Central memory CD8-positive, alpha-beta T cell (primary cell): Measurements from ENCODE around the gene TNPO1.

Source experiments
- ATAC-seq: fragments of 150-1000 bp; cut with Tn5 transposase; replicated peaks from 2 replicates; pipeline ENCODE4 v1.10.0; 2022; ENCODE audit warnings: mild to moderate bottlenecking, moderate FRiP score, moderate number of reproducible peaks; ENCODE audit not compliant: poor library complexity, severe bottlenecking; ENCODE audit errors: extremely low read depth
- DNase-seq, 2 donors: peaks; one replicate each; pipeline ENCODE4 v3.0.0; 2021; ENCODE audit warnings: low spot score in 2 of 2
- H3K27ac Mint-ChIP-seq: one replicate; pipeline ENCODE4 v1.8.0; 2022; ENCODE audit warnings: low read depth, mild to moderate bottlenecking, moderate library complexity, mixed read lengths
- H3K27me3 Mint-ChIP-seq: one replicate; pipeline ENCODE4 v1.8.0; 2022; ENCODE audit warnings: mixed read lengths
- H3K36me3 Mint-ChIP-seq: one replicate; pipeline ENCODE4 v1.8.0; 2022; ENCODE audit warnings: mild to moderate bottlenecking, moderate library complexity, mixed read lengths; ENCODE audit not compliant: insufficient read depth
- H3K4me1 Mint-ChIP-seq: one replicate; pipeline ENCODE4 v1.8.0; 2022; ENCODE audit warnings: mixed read lengths
- H3K4me3 Mint-ChIP-seq: one replicate; pipeline ENCODE4 v1.8.0; 2022; ENCODE audit warnings: mild to moderate bottlenecking, moderate library complexity, mixed read lengths
- H3K9me3 Mint-ChIP-seq: one replicate; pipeline ENCODE4 v1.8.0; 2022; ENCODE audit warnings: mixed read lengths

The TNPO1 gene

GRCh38 chr5:72878854-72879253 lies 62.4 kb downstream of the TNPO1 start:
- DNase-seq (no peak), ATAC-seq (no peak)
- Mint-ChIP-seq H3K27me3 (no peaks in the 10 kb centered on the region), H3K27ac (no peak overlapping the region), H3K9me3 (no peaks in the 10 kb centered on the region), H3K4me3 (no peak overlapping the region), H3K4me1 (peaks cover 23% of the 10 kb centered on the region), H3K36me3 (peaks cover 52% of the 10 kb centered on the region)

- no peak overlapping the region for H3K4me3 Mint-ChIP-seq
- no peaks in the 10 kb centered on the region for H3K27me3 Mint-ChIP-seq
- peaks cover 63% of the 10 kb centered on the region for H3K36me3 Mint-ChIP-seq
- peaks cover 24% of the 10 kb centered on the region for H3K4me1 Mint-ChIP-seq
- no peaks in the 10 kb centered on the region for H3K9me3 Mint-ChIP-seq
- no peak overlapping the region for H3K27ac Mint-ChIP-seq
- ATAC-seq = no peak
- DNase-seq = no peak
These were observed 66.5 kb downstream of the TNPO1 start for GRCh38 chr5:72882989-72883388.

GRCh38 chr5:72883850-72884249 lies 67.4 kb downstream of the TNPO1 start:
- Mint-ChIP-seq H3K9me3 (no peaks in the 10 kb centered on the region), H3K4me1 (peaks cover 24% of the 10 kb centered on the region), H3K36me3 (peaks cover 62% of the 10 kb centered on the region), H3K4me3 (no peak overlapping the region), H3K27me3 (no peaks in the 10 kb centered on the region), H3K27ac (no peak overlapping the region)
- no peak for ATAC-seq
- DNase-seq = no peak

GRCh38 chr5:72884892-72885291 lies 68.4 kb downstream of the TNPO1 start:
- Mint-ChIP-seq H3K36me3 (peaks cover 71% of the 10 kb centered on the region), H3K27ac (no peak overlapping the region)

GRCh38 chr5:72885824-72886223 lies 69.4 kb downstream of the TNPO1 start:
- Mint-ChIP-seq H3K4me3 (no peak overlapping the region), H3K36me3 (peaks cover 69% of the 10 kb centered on the region), H3K27ac (no peak overlapping the region), H3K4me1 (peaks cover 24% of the 10 kb centered on the region), H3K27me3 (no peaks in the 10 kb centered on the region), H3K9me3 (no peaks in the 10 kb centered on the region)
- DNase-seq (no peak), ATAC-seq (no peak)

More at GRCh38 chr5:72884892-72885291, 68.4 kb downstream of the TNPO1 start:
- H3K4me3 Mint-ChIP-seq = no peak overlapping the region
- peaks cover 24% of the 10 kb centered on the region for H3K4me1 Mint-ChIP-seq
- ATAC-seq = no peak
- DNase-seq = no peak
- no peaks in the 10 kb centered on the region for H3K27me3 Mint-ChIP-seq
- no peaks in the 10 kb centered on the region for H3K9me3 Mint-ChIP-seq

GRCh38 chr5:72888595-72888994 lies 72.1 kb downstream of the TNPO1 start:
- Mint-ChIP-seq H3K9me3 (no peaks in the 10 kb centered on the region), H3K36me3 (peaks cover 62% of the 10 kb centered on the region), H3K27ac (no peak overlapping the region), H3K27me3 (no peaks in the 10 kb centered on the region), H3K4me1 (peaks cover 7% of the 10 kb centered on the region), H3K4me3 (no peak overlapping the region)
- DNase-seq (no peak), ATAC-seq (no peak)

GRCh38 chr5:72889324-72889723 lies 72.9 kb downstream of the TNPO1 start:
- DNase-seq = no peak
- Mint-ChIP-seq H3K27ac (no peak overlapping the region), H3K27me3 (no peaks in the 10 kb centered on the region)

GRCh38 chr5:72892846-72893245 lies 76.4 kb downstream of the TNPO1 start:
- Mint-ChIP-seq H3K27me3 (no peaks in the 10 kb centered on the region), H3K4me3 (no peak overlapping the region), H3K9me3 (no peaks in the 10 kb centered on the region), H3K4me1 (no peaks in the 10 kb centered on the region), H3K36me3 (peaks cover 54% of the 10 kb centered on the region), H3K27ac (no peak overlapping the region)
- DNase-seq (no peak), ATAC-seq (no peak)

More at GRCh38 chr5:72889324-72889723, 72.9 kb downstream of the TNPO1 start:
- no peak for ATAC-seq
- peaks cover 6% of the 10 kb centered on the region for H3K4me1 Mint-ChIP-seq
- H3K9me3 Mint-ChIP-seq = no peaks in the 10 kb centered on the region
- no peak overlapping the region for H3K4me3 Mint-ChIP-seq
- H3K36me3 Mint-ChIP-seq = peaks cover 62% of the 10 kb centered on the region

- peaks cover 49% of the 10 kb centered on the region for H3K36me3 Mint-ChIP-seq
- no peaks in the 10 kb centered on the region for H3K27me3 Mint-ChIP-seq
- DNase-seq = no peak
- no peak for ATAC-seq
- peaks cover 5% of the 10 kb centered on the region for H3K4me1 Mint-ChIP-seq
- H3K9me3 Mint-ChIP-seq = no peaks in the 10 kb centered on the region
- no peak overlapping the region for H3K27ac Mint-ChIP-seq
- H3K4me3 Mint-ChIP-seq = no peak overlapping the region
These were observed 79.3 kb downstream of the TNPO1 start for GRCh38 chr5:72895758-72896157.

- no peak overlapping the region for H3K4me3 Mint-ChIP-seq
- H3K9me3 Mint-ChIP-seq = no peaks in the 10 kb centered on the region
- no peak overlapping the region for H3K27ac Mint-ChIP-seq
- DNase-seq (no peak), ATAC-seq (no peak)
- H3K36me3 Mint-ChIP-seq = peaks cover 59% of the 10 kb centered on the region
- no peaks in the 10 kb centered on the region for H3K27me3 Mint-ChIP-seq
- H3K4me1 Mint-ChIP-seq = no peaks in the 10 kb centered on the region
These were observed 90.3 kb downstream of the TNPO1 start for GRCh38 chr5:72906806-72907205.

- Mint-ChIP-seq H3K4me3 (no peak overlapping the region), H3K27ac (no peak overlapping the region), H3K9me3 (no peaks in the 10 kb centered on the region), H3K36me3 (peaks cover 50% of the 10 kb centered on the region), H3K4me1 (no peaks in the 10 kb centered on the region), H3K27me3 (no peaks in the 10 kb centered on the region)
- no peak for ATAC-seq
- DNase-seq = no peak
These were observed 92.2 kb downstream of the TNPO1 start for GRCh38 chr5:72908664-72909063.

GRCh38 chr5:72917371-72917776 lies 100.9 kb downstream of the TNPO1 start:
- ATAC-seq (no peak), DNase-seq (no peak)
- no peak overlapping the region for H3K4me3 Mint-ChIP-seq
- H3K27ac Mint-ChIP-seq = no peak overlapping the region
- H3K27me3 Mint-ChIP-seq = no peaks in the 10 kb centered on the region
- no peaks in the 10 kb centered on the region for H3K4me1 Mint-ChIP-seq
- H3K9me3 Mint-ChIP-seq = no peaks in the 10 kb centered on the region
- no peaks in the 10 kb centered on the region for H3K36me3 Mint-ChIP-seq

- Mint-ChIP-seq H3K9me3 (no peaks in the 10 kb centered on the region), H3K27me3 (no peaks in the 10 kb centered on the region), H3K4me3 (no peak overlapping the region), H3K4me1 (no peaks in the 10 kb centered on the region), H3K36me3 (no peaks in the 10 kb centered on the region), H3K27ac (no peak overlapping the region)
- DNase-seq = no peak
- no peak for ATAC-seq
These were observed 104.4 kb downstream of the TNPO1 start for GRCh38 chr5:72920690-72921502.
